A549 treated with RU486 at 1 μM for 4 hours (cell line): ENCODE data around the gene TUBB6. TPM values are rescaled to one million over a fixed set of nuclear protein-coding genes. Genes with fewer than 3 reads are reported as not detected.

Experiments used
- total RNA-seq: library from RNA; stranded (reverse); fragments of 200-300 nt; extraction: Qiagen RNA extraction; gene quantifications from 5 replicates; pipeline ENCODE4 v1.2.3, GENCODE V29; 2022; ENCODE audit warnings: low read depth

Gene TUBB6
- 180 to 204 TPM (median 189 TPM) in 5 replicates for total RNA-seq

GRCh38 chr18:12307701-12308385, at the start of gene TUBB6:
Gene TUBB6, plus strand, starts transcription at chr18:12308241. Its CDS starts 52 bp downstream, at chr18:12308293.

Other genes starting within 250 kb of the TUBB6 start
- gene ANKRD62, start 214.4 kb upstream of the TUBB6 start, total RNA-seq: not detected in 5 replicates
- gene CIDEA, start 53.9 kb upstream of the TUBB6 start, total RNA-seq: not detected in 5 replicates
- 37.8 to 54.2 TPM (median 38.1 TPM) in 5 replicates for gene AFG3L2, start 69.0 kb downstream of the TUBB6 start, total RNA-seq
- gene PRELID3A, start 99.7 kb downstream of the TUBB6 start, total RNA-seq: 5.2 to 10.8 TPM (median 7.8 TPM) in 5 replicates